Epithelial cell of prostate (primary cell): ENCODE data around the gene NOB1.
A peak's percentile ranks its signal among the peaks of the same experiment; 100 is the strongest.

Experiments used
- DNase-seq: peaks from one replicate; pipeline ENCODE4 v3.0.0-alpha.2; 2011; ENCODE audit warnings: low read depth, low spot score
- H3K27ac ChIP-seq: fragments of 450-650 bp; 2 replicates; pipeline ENCODE4 v1.5.1; 2017; ENCODE audit warnings: mild to moderate bottlenecking

The NOB1 gene

DNA sequence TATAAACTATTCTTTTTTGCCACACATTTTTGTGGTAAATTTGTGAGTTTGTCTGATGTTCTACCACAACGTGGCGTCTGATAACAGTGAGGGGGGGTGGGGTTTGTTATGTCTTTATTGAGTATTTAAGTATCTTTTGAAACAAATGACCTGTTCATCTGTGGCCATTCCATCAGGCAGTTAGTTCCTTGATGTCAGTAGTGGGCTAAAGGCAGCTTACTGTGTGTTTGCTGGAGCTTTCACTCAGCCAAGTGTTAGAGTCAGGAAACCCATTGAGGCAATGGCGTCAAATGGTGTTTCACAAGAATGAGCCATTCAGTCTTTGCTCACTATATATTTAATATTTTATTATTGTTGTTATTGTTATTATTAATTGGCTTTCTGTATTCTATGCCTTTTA lies 56.3 kb downstream of the NOB1 start:
- no peak for DNase-seq
- no peak overlapping the region for H3K27ac ChIP-seq

GRCh38 chr16:69693916-69694315 lies 60.8 kb downstream of the NOB1 start:
- H3K27ac ChIP-seq, result no peak overlapping the region
- DNase-seq, result no peak

GRCh38 chr16:69691980-69692911 lies 62.5 kb downstream of the NOB1 start:
- H3K27ac ChIP-seq, result peak overlapping the region; percentile 15
- peak; percentile 43 for DNase-seq
